ENCODE measurements around the gene MECR. TPM values are rescaled to one million over a fixed set of nuclear protein-coding genes. Genes with fewer than 3 reads are reported as not detected.

Gene MECR
- total RNA-seq, 1 donor from 2014 or later: 11.7 TPM

- H3K4me2 ChIP-seq: no peak overlapping the region
These were observed 36.8 kb downstream of the MECR start for GRCh38 chr1:29193879-29194455.

GRCh38 chr1:29190718-29191117 is 40.0 kb downstream of the MECR start:
- Histone ChIP-seq H3K9ac (no peak overlapping the region), H4K20me1 (ENCODE audit: low read depth) (no peaks in the 10 kb centered on the region), H3F3A (ENCODE audit: low read depth) (peaks cover 18% of the 10 kb centered on the region), H3K4me2 (no peak overlapping the region), H2AFZ (replicated peaks) (no peak overlapping the region), H3K79me2 (ENCODE audit: low read depth) (no peaks in the 10 kb centered on the region), H3K27me3 (no peaks in the 10 kb centered on the region), H3K27ac (no peak overlapping the region), H3K36me3 (no peaks in the 10 kb centered on the region), H3K4me1 (peaks cover 8% of the 10 kb centered on the region), H3K4me3 (no peak overlapping the region), H3K9me3 (ENCODE audit: low read depth) (no peaks in the 10 kb centered on the region)
- Mint-ChIP-seq H3K9me3 (peaks cover 5% of the 10 kb centered on the region), H3K4me3 (no peak overlapping the region), H3K27ac (no peak overlapping the region), H3K4me1 (peaks cover 11% of the 10 kb centered on the region), H3K27me3 (ENCODE audit: insufficient read depth, low read depth) (no peaks in the 10 kb centered on the region), H3K36me3 (peaks cover 14% of the 10 kb centered on the region)
- TF ChIP-seq EZH2phosphoT487 (IDR thresholded peaks at IDR 0.05) (no peak), EZH2 (IDR thresholded peaks at IDR 0.05) (no peak)
- TF ChIP-seq, protein P1, sequence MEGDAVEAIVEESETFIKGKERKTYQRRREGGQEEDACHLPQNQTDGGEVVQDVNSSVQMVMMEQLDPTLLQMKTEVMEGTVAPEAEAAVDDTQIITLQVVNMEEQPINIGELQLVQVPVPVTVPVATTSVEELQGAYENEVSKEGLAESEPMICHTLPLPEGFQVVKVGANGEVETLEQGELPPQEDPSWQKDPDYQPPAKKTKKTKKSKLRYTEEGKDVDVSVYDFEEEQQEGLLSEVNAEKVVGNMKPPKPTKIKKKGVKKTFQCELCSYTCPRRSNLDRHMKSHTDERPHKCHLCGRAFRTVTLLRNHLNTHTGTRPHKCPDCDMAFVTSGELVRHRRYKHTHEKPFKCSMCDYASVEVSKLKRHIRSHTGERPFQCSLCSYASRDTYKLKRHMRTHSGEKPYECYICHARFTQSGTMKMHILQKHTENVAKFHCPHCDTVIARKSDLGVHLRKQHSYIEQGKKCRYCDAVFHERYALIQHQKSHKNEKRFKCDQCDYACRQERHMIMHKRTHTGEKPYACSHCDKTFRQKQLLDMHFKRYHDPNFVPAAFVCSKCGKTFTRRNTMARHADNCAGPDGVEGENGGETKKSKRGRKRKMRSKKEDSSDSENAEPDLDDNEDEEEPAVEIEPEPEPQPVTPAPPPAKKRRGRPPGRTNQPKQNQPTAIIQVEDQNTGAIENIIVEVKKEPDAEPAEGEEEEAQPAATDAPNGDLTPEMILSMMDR (IDR thresholded peaks at IDR 0.05): no peak
- DNase-seq (ENCODE audit: low spot score): no peak

More at GRCh38 chr1:29193879-29194455, 36.8 kb downstream of the MECR start:
- no peak overlapping the region for H2AFZ ChIP-seq (replicated peaks)
- Mint-ChIP-seq H3K4me3 (peak overlapping the region; percentile 21), H3K9me3 (peaks cover 5% of the 10 kb centered on the region), H3K36me3 (peaks cover 16% of the 10 kb centered on the region), H3K4me1 (no peaks in the 10 kb centered on the region), H3K27me3 (ENCODE audit: insufficient read depth, low read depth) (no peaks in the 10 kb centered on the region), H3K27ac (no peak overlapping the region)
- no peak overlapping the region for H3K27ac ChIP-seq
- H3K9ac ChIP-seq: no peak overlapping the region
- TF ChIP-seq, protein P1 (IDR thresholded peaks at IDR 0.05): no peak
- TF ChIP-seq EZH2 (IDR thresholded peaks at IDR 0.05) (no peak), EZH2phosphoT487 (IDR thresholded peaks at IDR 0.05) (no peak)
- no peaks in the 10 kb centered on the region for H3K36me3 ChIP-seq
- H3K4me1 ChIP-seq: no peaks in the 10 kb centered on the region
- DNase-seq (ENCODE audit: low spot score): no peak
- no peaks in the 10 kb centered on the region for H4K20me1 ChIP-seq (ENCODE audit: low read depth)
- no peak overlapping the region for H3K4me3 ChIP-seq
- H3K79me2 ChIP-seq (ENCODE audit: low read depth): no peaks in the 10 kb centered on the region
- H3F3A ChIP-seq (ENCODE audit: low read depth): no peaks in the 10 kb centered on the region
- H3K9me3 ChIP-seq (ENCODE audit: low read depth): no peaks in the 10 kb centered on the region
- no peaks in the 10 kb centered on the region for H3K27me3 ChIP-seq

DNA sequence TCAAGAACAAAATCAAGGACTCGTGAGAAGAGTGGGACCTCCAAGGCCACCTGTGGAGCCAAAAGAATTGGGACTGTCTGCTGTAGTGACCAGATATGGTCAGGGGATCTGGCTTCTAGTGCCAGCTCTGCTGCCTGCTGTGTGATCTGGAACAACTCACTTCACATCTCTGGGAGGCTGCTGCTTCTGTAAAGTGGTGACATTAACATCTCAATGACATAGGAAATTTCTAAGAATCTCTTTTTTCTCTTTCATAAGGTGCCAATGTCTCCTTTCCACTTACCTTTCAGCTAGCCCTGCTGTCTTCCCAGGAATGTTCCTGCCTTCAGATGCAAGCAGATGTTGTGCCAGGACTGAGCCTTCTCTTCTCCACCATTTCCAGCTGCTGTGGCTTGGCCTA is 44.0 kb downstream of the MECR start:
- peaks cover 15% of the 10 kb centered on the region for H3K4me1 Mint-ChIP-seq
- H3K36me3 Mint-ChIP-seq: peaks cover 8% of the 10 kb centered on the region
- Histone ChIP-seq H3K9me3 (ENCODE audit: low read depth) (no peaks in the 10 kb centered on the region), H3K27me3 (no peaks in the 10 kb centered on the region), H3K79me2 (ENCODE audit: low read depth) (no peaks in the 10 kb centered on the region), H3K9ac (no peak overlapping the region), H2AFZ (replicated peaks) (no peak overlapping the region), H3F3A (ENCODE audit: low read depth) (peaks cover 31% of the 10 kb centered on the region), H3K36me3 (no peaks in the 10 kb centered on the region), H4K20me1 (ENCODE audit: low read depth) (no peaks in the 10 kb centered on the region), H3K4me3 (no peak overlapping the region), H3K4me2 (no peak overlapping the region), H3K4me1 (peaks cover 12% of the 10 kb centered on the region), H3K27ac (no peak overlapping the region)
- H3K4me3 Mint-ChIP-seq: no peak overlapping the region
- peaks cover 5% of the 10 kb centered on the region for H3K9me3 Mint-ChIP-seq
- H3K27ac Mint-ChIP-seq: peak overlapping the region; percentile 1
- DNase-seq (ENCODE audit: low spot score): peak; percentile 51
- TF ChIP-seq EZH2 (IDR thresholded peaks at IDR 0.05): no peak
- no peak for TF ChIP-seq EZH2phosphoT487 (IDR thresholded peaks at IDR 0.05)
- TF ChIP-seq, protein P1 (IDR thresholded peaks at IDR 0.05): no peak
- H3K27me3 Mint-ChIP-seq (ENCODE audit: insufficient read depth, low read depth): no peaks in the 10 kb centered on the region

All from neural progenitor cell (in vitro differentiated cells).